ENCODE results near the gene NAALADL2.

The NAALADL2 gene

DNA sequence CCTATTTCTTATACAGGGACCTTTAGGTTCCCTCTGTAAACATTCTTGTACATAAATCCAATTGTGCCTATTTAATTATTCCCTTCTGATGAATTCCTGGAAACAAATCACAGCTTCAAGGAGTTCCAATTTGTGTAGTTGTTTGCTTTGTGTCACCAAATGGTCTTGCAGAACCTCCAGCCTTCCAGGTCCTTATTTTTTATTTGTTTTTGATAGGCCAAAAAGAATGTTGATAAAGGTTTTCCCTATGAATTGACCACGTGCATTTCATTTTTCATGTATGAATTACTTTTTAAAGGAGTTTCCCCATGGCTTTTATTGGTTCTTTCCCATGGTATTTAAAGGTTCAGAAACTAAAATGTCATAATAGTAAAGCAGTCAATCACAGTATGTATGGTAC is 243.0 kb downstream of the NAALADL2 start:
- TF ChIP-seq, protein P1, sequence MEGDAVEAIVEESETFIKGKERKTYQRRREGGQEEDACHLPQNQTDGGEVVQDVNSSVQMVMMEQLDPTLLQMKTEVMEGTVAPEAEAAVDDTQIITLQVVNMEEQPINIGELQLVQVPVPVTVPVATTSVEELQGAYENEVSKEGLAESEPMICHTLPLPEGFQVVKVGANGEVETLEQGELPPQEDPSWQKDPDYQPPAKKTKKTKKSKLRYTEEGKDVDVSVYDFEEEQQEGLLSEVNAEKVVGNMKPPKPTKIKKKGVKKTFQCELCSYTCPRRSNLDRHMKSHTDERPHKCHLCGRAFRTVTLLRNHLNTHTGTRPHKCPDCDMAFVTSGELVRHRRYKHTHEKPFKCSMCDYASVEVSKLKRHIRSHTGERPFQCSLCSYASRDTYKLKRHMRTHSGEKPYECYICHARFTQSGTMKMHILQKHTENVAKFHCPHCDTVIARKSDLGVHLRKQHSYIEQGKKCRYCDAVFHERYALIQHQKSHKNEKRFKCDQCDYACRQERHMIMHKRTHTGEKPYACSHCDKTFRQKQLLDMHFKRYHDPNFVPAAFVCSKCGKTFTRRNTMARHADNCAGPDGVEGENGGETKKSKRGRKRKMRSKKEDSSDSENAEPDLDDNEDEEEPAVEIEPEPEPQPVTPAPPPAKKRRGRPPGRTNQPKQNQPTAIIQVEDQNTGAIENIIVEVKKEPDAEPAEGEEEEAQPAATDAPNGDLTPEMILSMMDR (IDR thresholded peaks at IDR 0.05; ENCODE audit: low read depth, low read length, missing control alignments), result no peak
- no peak for DNase-seq (ENCODE audit: low read depth)
- in situ Hi-C loops (cut with HindIII; ENCODE audit: low sequenced_read_pairs), result loop anchor here (5.0 kb wide), 1 partner anchor 35 kb away; no protein-coding TSS in a partner anchor
- no peak overlapping the region for H3K4me3 ChIP-seq (ENCODE audit: low read depth, low read length)

DNA sequence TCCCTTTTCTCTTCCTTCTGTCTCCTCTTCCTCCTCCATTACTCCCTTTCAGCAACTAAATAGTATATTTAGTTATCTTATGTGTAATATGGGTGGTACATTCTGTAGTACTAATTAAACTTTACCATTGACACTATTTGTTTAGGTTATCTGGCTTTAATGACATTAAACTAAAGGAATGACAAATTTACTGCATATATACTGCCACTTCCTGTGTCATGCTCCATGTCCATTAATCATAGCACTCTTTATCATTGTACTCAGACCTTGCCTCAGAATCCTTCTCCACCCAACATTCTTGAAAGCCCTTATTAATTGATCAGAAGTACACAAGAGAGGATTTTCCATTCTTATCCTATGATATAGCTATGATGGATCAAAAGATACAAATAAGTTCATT is 244.2 kb downstream of the NAALADL2 start:
- in situ Hi-C loops (cut with HindIII; ENCODE audit: low sequenced_read_pairs), result loop anchor here (5.0 kb wide), 1 partner anchor 34 kb away; no protein-coding TSS in a partner anchor

DNA sequence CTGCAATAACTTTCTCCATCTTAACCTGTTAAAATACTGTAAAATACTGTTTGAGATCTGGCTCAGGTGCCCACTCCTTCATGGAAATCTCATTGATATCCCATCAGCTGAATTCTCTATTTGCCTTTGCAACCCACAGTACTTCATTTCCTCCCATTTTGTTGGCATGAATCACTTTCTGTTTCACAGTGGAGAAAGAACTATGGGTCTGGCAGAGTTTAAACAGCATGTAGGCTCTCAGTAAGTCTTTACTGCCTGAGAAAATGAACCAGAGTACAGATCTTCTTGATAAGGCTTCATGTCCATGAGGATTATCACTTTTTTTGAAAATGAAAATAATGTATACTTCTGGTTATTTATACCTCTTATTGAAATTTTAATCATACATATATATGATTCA is 245.9 kb downstream of the NAALADL2 start:
- no peak overlapping the region for H3K4me3 ChIP-seq (ENCODE audit: low read depth, low read length)
- TF ChIP-seq, protein P1 (IDR thresholded peaks at IDR 0.05; ENCODE audit: low read depth, low read length, missing control alignments), result no peak
- in situ Hi-C loops (cut with HindIII; ENCODE audit: low sequenced_read_pairs), result no loop called here
- no peak for DNase-seq (ENCODE audit: low read depth)

More for the DNA sequence above, 244.2 kb downstream of the NAALADL2 start:
- no peak for DNase-seq (ENCODE audit: low read depth)
- H3K4me3 ChIP-seq (ENCODE audit: low read depth, low read length), result no peak overlapping the region
- TF ChIP-seq, protein P1 (IDR thresholded peaks at IDR 0.05; ENCODE audit: low read depth, low read length, missing control alignments), result no peak

DNA sequence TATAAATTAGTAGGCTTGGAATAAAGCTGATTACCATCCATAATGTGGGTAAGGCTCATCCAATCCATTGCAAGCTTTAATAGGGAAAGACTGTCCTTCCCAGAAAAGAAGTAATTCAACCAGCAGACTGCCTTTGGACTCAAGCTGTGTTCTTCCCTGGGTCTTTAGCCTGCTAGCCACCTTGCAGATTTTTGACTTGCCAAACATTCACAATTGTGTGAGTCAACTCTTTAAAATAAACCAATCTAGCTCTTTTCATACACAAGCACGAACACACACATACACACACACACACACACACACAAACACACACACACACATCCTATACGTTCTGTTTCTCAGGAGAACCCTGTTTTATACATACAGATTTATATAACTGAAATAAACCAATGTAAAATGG is 248.1 kb downstream of the NAALADL2 start:
- DNase-seq (ENCODE audit: low read depth), result no peak
- H3K4me3 ChIP-seq (ENCODE audit: low read depth, low read length), result no peak overlapping the region
- in situ Hi-C loops (cut with HindIII; ENCODE audit: low sequenced_read_pairs), result no loop called here
- TF ChIP-seq, protein P1 (IDR thresholded peaks at IDR 0.05; ENCODE audit: low read depth, low read length, missing control alignments), result no peak

DNA sequence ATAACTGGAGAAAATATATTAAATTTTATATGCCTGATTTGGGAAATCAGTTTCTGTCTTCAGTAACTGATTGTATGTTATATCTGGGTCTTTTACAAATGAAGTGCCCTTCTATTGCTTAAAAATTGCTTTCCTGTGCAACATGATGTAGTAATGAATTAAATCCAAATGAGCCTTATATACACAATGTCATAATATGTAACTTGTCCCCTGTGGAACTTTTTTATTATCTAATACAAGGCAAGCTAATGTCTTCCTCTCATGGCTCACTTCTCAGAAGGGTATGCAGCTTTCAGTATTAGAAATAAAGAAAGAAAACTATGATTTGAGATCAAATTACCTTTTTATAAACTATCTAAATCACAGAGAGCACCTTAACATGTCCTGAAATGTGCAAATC is 248.9 kb downstream of the NAALADL2 start:
- in situ Hi-C loops (cut with HindIII; ENCODE audit: low sequenced_read_pairs), result no loop called here
- DNase-seq (ENCODE audit: low read depth), result no peak
- no peak overlapping the region for H3K4me3 ChIP-seq (ENCODE audit: low read depth, low read length)
- TF ChIP-seq, protein P1 (IDR thresholded peaks at IDR 0.05; ENCODE audit: low read depth, low read length, missing control alignments), result no peak

DNA sequence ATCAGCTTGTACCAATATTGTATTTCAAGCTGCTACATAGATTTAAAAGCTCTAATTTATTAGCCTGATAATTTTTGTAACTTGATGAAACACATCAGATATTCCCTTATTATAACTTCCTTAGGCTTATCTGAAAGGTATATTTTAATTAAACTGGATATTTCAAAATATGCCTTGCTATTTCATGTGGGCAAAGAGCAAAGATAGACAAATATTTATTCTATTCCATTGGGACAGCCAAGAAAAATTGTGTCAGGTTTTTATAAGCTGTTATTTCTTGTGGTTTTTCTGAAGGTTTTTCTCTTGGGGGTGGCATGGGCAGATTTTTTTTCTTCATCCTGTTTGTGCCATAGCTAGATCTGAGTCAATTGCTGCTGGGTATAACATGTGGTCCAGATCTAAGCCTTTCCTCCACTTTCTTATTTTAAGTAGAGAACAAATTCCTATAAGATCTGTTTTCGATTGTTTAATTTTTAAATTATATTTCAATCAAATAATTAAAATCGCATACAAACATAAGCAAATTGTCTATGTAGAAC is 249.5 kb downstream of the NAALADL2 start:
- TF ChIP-seq, protein P1 (IDR thresholded peaks at IDR 0.05; ENCODE audit: low read depth, low read length, missing control alignments), result no peak
- in situ Hi-C loops (cut with HindIII; ENCODE audit: low sequenced_read_pairs), result no loop called here
- no peak for DNase-seq (ENCODE audit: low read depth)
- no peak overlapping the region for H3K4me3 ChIP-seq (ENCODE audit: low read depth, low read length)

Data from astrocyte of the cerebellum (primary cell).